Effector memory CD8-positive, alpha-beta T cell (primary cell): ENCODE measurements around the gene PADI2.
"Not testable (repeated sequence)": the region's sequence is repeated elsewhere in the genome, so short reads cannot be mapped to it uniquely, and the experiment has no call there.

Experiments
- ATAC-seq: fragments of 150-1000 bp; cut with Tn5 transposase; replicated peaks from 2 replicates; pipeline ENCODE4 v1.10.0; 2021; ENCODE audit warnings: mild to moderate bottlenecking, moderate library complexity
- DNase-seq, 3 experiments: peaks; one replicate each; pipeline ENCODE4 v3.0.0; 2021
- H3K27ac Mint-ChIP-seq, 2 donors: one replicate each; pipeline ENCODE4 v1.8.0; 2022; ENCODE audit warnings: mild to moderate bottlenecking in 2 of 2, mixed read lengths in 2 of 2, moderate library complexity in 2 of 2
- H3K27me3 Mint-ChIP-seq, 2 donors: one replicate each; pipeline ENCODE4 v1.8.0; 2022; ENCODE audit warnings: mixed read lengths in 2 of 2
- H3K36me3 Mint-ChIP-seq: one replicate; pipeline ENCODE4 v1.8.0; 2022; ENCODE audit warnings: mild to moderate bottlenecking, moderate library complexity, mixed read lengths; ENCODE audit not compliant: insufficient read depth
- H3K4me1 Mint-ChIP-seq, 2 donors: one replicate each; pipeline ENCODE4 v1.8.0; 2022; ENCODE audit warnings: low read depth in 2 of 2, mixed read lengths in 2 of 2
- H3K4me3 Mint-ChIP-seq, 2 donors: one replicate each; pipeline ENCODE4 v1.8.0; 2022; ENCODE audit warnings: mild to moderate bottlenecking in 2 of 2, mixed read lengths in 2 of 2, moderate library complexity in 2 of 2
- H3K9me3 Mint-ChIP-seq, 2 donors: one replicate each; pipeline ENCODE4 v1.8.0; 2022; ENCODE audit warnings: mixed read lengths in 2 of 2

Gene PADI2

DNA sequence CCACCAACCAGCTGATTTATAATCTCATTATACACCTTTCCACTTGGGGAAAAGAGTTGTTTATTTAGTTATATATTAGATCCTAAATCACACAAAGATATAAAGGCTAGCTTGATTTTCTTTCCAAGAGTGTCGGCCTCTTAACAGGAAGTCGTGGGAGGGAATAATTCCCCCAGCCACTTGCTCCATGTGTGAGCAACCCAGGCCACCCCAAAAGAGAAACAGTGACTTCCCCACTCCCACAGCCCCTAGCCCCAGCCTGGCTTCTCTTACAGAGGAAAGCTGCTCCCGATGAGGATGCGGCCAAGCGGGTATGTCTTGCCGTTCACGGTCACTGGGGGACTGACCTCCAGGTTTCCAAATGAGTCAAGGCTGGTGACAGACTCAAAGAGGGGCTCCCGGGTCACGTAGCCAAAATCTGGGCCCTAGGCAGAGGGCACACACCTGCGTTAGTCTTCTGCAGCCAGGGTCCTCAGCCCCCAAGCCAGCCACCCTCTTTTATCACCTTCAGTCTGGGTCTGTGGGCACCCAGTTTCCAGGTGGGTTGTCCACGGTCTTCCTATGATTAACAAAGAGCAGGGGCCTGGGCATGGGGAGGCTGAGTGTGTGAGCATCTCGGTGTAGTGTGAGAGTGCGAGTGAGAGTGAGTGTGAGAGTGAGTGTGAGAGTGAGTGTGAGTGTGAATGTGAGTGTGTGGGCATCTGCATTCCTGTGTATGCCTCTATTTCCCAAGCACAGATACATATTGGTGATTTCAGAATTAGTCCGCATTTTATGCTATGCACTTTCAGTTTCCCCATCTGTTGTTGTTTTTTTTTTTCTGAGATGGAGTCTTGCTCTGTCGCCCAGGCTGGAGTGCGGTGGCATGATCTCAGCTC lies 40.0 kb downstream of the PADI2 start:
- peak overlapping the region in 1 of 2 donors; percentile 3 for H3K27ac Mint-ChIP-seq
- H3K9me3 Mint-ChIP-seq = no peaks in the 10 kb centered on the region
- no peaks in the 10 kb centered on the region for H3K4me1 Mint-ChIP-seq
- peaks cover 6 to 19% of the 10 kb centered on the region in 2 donors for H3K27me3 Mint-ChIP-seq
- no peak overlapping the region for H3K4me3 Mint-ChIP-seq
- no peak for DNase-seq
- ATAC-seq = no peak
- H3K36me3 Mint-ChIP-seq = peaks cover 2% of the 10 kb centered on the region

DNA sequence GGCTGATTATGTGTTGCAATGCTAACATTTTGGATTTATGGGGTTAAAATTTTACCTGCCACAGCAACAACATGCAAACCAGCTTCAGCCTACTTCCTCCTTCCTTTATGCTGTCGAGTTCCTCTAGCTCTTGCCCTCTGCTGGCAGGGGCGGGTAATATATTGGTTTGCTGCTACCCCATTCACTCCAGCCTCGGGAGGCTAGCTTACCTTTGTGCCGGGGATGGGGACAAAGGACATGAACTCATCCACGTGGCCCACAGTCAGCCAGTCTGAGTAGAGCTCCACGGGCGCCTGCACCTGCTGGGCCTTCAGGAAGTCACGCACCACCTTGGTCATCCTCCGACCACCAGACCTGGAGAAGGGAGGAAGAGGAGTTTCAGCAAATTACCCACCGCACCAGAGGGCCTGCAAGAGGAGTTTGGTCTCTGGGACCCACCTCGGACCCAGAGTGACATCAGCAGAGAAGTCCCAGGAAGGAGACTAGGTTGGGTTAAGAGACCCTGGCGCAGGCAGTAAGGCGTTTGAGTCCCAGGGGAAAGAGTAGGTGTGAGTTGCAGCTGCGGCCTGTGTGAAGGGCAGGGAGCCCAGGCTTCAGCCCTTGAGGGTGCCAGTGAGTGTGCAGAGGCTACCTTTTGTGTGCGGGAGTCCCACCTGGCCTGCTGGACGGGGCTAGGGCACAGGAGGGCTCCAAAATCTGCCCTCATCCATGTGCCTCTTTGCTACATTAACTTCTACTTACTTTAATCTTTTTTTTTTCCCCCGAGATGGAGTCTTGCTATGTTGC lies 43.6 kb downstream of the PADI2 start:
- H3K27me3 Mint-ChIP-seq = no peaks in the 10 kb centered on the region
- H3K4me1 Mint-ChIP-seq = no peaks in the 10 kb centered on the region
- peak overlapping the region in 1 of 2 donors; percentile 72 for H3K27ac Mint-ChIP-seq
- no peak for ATAC-seq
- DNase-seq = peak in 1 of 3 experiments; percentile 9
- H3K9me3 Mint-ChIP-seq = no peaks in the 10 kb centered on the region
- H3K36me3 Mint-ChIP-seq = peaks cover 2% of the 10 kb centered on the region
- no peak overlapping the region for H3K4me3 Mint-ChIP-seq

DNA sequence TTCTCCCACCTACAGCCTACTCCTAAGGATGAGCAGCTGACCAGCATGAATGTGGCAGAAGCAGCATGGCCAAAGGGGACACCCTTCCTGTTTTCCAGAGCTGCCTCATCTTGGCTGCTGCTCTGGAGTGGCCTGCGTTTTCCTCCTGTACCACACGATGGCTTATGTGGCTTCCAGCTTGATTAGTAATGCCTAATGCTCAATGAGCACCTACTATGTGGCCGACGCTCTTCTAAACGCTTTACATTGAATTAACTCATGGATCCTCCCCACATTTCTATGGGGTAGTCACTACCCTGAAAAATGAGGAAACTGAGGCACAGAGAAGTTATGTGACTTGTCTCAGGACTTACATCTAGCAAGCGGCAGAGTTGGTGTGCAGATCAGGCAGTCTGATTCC lies 47.5 kb downstream of the PADI2 start:
- H3K27me3 Mint-ChIP-seq = no peaks in the 10 kb centered on the region
- no peak for ATAC-seq
- no peaks in the 10 kb centered on the region for H3K36me3 Mint-ChIP-seq
- no peaks in the 10 kb centered on the region for H3K4me1 Mint-ChIP-seq
- no peak for DNase-seq
- H3K9me3 Mint-ChIP-seq = no peaks in the 10 kb centered on the region
- H3K27ac Mint-ChIP-seq = no peak overlapping the region
- H3K4me3 Mint-ChIP-seq = no peak overlapping the region

DNA sequence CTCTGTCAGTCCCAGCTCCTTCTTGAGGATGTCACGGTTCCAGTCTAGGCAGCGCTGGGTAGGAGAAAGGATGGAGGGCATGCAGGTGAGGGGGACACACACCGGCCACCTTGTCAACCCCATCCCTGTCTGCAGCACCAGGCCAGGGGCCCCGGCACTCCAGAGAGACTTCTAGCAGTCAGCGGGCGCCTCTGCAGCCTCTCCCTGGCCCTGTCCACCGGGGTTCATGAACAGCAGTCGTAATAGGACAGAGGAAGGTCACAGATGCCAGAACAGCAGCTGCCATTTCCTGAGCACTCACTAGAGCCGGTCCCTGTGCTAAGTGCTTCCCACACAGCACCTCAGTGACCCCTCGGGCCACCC lies 49.1 kb downstream of the PADI2 start:
- Mint-ChIP-seq H3K9me3 (no peaks in the 10 kb centered on the region), H3K36me3 (no peaks in the 10 kb centered on the region), H3K27me3 (no peaks in the 10 kb centered on the region), H3K27ac (no peak overlapping the region), H3K4me1 (no peaks in the 10 kb centered on the region), H3K4me3 (no peak overlapping the region)
- DNase-seq = no peak
- no peak for ATAC-seq

DNA sequence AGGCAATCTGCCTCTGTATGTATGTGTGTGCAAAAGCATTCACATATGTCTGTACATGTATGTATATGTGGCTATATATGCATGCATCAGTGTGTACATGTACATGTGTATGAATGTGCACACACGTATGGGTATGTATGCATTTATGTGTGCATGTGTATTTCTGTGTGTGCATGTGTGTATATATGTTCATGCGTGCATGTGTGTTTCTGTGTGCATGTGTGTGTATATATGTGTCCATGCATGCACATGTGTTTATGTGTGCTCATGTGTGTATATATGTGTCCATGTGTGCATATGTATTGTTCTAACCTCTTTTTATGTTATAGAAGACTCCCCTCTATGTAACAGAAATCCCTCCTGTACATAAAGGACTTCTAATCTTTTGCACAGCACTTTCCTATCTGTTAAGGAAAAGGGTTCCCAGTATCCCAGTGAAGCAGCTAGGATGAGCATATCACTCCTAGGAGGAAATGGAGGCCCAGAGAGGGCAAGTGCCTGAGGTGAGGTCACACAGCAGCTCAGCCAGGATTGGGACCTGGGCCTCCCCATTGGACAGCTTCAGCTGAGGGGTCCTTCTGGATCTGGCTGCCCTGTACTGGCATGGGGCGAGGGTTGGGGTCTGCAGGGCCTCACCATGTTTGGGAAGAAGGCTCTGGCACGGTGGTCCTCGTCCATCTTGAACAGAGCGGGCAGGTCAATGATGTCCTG lies 49.6 kb downstream of the PADI2 start:
- no peaks in the 10 kb centered on the region for H3K27me3 Mint-ChIP-seq
- no peak for DNase-seq
- no peaks in the 10 kb centered on the region for H3K4me1 Mint-ChIP-seq
- no peaks in the 10 kb centered on the region for H3K9me3 Mint-ChIP-seq
- ATAC-seq = no peak
- no peak overlapping the region for H3K4me3 Mint-ChIP-seq
- H3K36me3 Mint-ChIP-seq = no peaks in the 10 kb centered on the region
- H3K27ac Mint-ChIP-seq = no peak overlapping the region

DNA sequence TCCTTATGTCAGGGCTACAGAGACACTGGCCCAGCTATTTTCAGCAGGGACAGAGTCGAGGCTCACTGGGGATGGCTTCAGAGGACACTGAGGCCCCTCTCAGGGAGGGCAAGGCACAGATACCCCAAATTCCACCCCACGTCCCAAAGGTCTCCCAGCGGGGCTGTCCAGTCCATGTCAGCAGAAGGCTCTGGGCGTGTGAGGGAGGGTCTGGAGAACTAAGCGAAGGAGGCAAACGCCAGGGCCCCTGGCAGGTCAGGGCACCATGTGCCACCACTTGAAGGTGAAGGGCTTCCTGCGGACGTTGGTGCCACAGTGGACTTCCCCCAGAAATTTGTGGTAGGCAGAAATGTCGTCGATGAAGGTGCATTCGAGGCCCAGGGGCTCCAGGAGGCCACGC lies 50.5 kb downstream of the PADI2 start:
- Mint-ChIP-seq H3K4me1 (no peaks in the 10 kb centered on the region), H3K27me3 (no peaks in the 10 kb centered on the region), H3K36me3 (no peaks in the 10 kb centered on the region), H3K27ac (no peak overlapping the region), H3K4me3 (no peak overlapping the region), H3K9me3 (no peaks in the 10 kb centered on the region)
- ATAC-seq (no peak), DNase-seq (no peak)

DNA sequence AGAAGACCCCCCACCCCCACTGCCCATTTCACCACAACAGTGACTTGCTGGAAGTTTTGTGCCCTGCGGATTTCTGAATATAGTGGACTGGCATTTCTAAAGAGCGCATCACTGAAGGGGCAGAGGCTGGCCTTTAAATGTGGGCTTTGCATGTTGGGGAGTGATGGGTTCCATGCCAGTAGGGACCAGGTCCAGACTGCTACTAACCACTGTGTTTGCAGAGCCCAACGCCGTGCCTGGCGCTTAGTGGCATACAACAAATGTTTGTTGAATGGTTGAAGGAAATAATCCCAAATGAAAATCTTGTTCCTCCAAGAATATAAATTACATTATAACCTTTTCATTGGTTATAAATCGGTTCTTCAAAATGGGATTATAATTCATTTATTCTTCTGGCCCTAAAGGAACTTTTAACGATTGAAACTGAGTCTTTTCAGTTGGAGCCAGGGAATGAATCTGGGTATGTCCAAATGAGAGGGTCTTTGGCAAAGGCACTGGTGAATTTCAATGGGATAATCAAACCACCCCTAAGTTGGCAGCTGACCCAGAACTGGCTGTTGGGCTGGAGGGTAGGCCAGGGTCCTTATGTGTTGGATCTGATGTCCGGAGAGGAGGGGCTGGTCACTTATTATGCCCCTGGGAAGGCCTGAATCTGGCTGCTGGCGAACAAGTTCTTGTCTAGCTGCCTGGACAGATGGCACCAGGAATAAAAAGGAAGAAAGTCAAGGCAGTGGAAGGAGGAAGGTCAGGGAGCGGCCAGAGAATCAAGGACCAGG lies 51.6 kb downstream of the PADI2 start:
- no peak for DNase-seq
- no peaks in the 10 kb centered on the region for H3K9me3 Mint-ChIP-seq
- no peaks in the 10 kb centered on the region for H3K4me1 Mint-ChIP-seq
- no peaks in the 10 kb centered on the region for H3K36me3 Mint-ChIP-seq
- no peak for ATAC-seq
- no peak overlapping the region for H3K27ac Mint-ChIP-seq
- no peak overlapping the region for H3K4me3 Mint-ChIP-seq
- H3K27me3 Mint-ChIP-seq = no peaks in the 10 kb centered on the region

DNA sequence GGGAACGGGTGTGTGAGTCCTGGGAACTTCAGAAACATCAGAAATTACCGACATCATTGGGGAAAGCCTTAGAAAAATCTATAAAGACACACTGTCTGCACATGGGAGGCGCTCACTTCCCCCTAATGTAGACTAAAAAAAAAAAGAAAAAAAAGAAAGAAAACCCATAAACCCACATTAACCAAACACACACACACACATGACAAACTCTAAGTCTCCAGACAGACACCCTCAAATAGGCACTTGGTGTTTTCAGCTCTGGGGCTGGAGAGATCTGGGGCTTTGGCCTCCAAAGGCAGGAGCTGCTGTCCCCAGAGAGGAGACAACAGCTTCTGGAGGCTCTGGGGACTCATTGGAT lies 52.2 kb downstream of the PADI2 start:
- no peaks in the 10 kb centered on the region for H3K9me3 Mint-ChIP-seq
- no peaks in the 10 kb centered on the region for H3K4me1 Mint-ChIP-seq
- no peak for DNase-seq
- no peak for ATAC-seq
- H3K36me3 Mint-ChIP-seq = no peaks in the 10 kb centered on the region
- peaks cover 1 to 3% of the 10 kb centered on the region in 2 donors for H3K27me3 Mint-ChIP-seq
- no peak overlapping the region for H3K27ac Mint-ChIP-seq
- H3K4me3 Mint-ChIP-seq = no peak overlapping the region

DNA sequence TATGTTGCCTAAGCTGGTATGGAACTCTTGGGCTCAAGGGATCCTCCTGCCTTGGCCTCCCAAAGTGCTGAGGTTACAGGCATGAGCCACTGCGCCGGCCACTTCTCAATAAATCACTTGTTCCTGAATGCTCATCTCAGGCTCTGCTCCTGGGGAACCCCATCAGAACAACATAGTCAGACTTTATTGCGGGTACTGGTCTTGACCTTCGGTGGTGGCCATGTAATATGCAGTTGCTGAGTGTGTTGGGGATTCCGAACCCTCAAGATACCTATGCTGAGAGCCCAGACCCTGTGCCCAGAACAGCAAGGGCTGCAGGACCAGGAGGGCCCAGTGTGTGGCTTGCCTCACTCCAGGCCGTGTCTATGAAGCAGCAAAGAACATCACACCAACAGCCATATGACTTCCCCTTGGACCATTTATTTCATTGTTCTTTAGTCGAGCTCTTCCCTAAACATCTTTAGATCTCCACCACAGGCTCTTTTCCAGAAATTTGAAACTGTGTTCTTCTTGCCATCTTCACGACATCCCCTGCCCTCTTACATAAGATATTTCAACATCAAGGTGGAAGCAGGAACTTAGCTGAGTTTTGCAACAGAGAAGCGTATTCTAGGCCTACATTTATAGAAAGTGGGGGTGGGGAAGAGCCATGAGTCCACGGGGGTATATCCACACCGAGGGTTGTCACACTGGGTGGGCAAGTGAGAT lies 52.7 kb downstream of the PADI2 start:
- no peak for DNase-seq

DNA sequence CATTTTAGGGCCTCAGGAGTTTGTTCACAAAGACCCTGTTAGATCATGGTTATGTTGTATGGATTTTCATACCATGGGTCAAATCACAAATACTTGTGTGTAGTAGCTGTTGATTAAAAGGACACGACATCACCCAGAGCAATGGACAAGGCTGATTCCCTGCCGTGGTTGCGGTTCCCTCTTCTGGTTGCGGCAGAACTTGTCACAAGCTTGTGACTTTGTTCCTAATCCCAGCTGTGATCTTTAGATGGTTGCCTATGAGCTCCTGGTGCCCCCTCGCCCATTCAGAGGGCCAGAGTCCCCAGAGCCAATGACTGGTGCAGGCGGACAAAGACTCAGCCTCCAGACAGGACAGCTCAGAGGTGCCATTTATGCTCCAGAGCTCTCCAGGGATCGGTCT lies 53.6 kb downstream of the PADI2 start:
- no peak for DNase-seq
- no peak overlapping the region for H3K27ac Mint-ChIP-seq
- ATAC-seq = no peak
- no peaks in the 10 kb centered on the region for H3K4me1 Mint-ChIP-seq
- no peaks in the 10 kb centered on the region for H3K36me3 Mint-ChIP-seq
- peaks cover 8 to 10% of the 10 kb centered on the region in 2 donors for H3K27me3 Mint-ChIP-seq
- H3K9me3 Mint-ChIP-seq = no peaks in the 10 kb centered on the region
- no peak overlapping the region for H3K4me3 Mint-ChIP-seq

More for the DNA sequence above, 52.7 kb downstream of the PADI2 start:
- Mint-ChIP-seq H3K9me3 (no peaks in the 10 kb centered on the region), H3K27ac (no peak overlapping the region), H3K4me1 (no peaks in the 10 kb centered on the region), H3K4me3 (no peak overlapping the region), H3K27me3 (peaks cover 6 to 8% of the 10 kb centered on the region in 2 donors), H3K36me3 (no peaks in the 10 kb centered on the region)
- ATAC-seq = no peak

DNA sequence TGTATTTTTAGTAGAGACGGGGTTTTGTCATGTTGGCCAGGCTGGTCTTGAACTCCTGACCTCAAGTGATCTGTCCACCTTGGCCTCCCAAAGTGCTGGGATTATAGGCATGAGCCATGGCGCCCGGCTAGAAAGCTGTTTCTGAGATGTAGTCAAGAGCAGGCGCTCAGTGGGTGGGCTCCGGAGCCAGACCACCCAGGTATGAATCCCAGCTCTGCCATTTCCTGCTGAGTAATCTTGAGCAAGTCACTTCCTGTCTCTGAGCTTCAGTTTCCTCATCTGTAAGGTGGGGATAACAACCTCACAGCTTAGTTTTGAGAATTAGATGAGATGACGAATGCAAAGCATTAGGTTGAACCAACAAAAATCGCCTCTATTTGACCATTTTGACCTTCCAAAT lies 56.5 kb downstream of the PADI2 start:
- H3K27me3 Mint-ChIP-seq = peaks cover 8 to 19% of the 10 kb centered on the region in 2 donors
- H3K4me1 Mint-ChIP-seq, ATAC-seq: not testable (repeated sequence)

DNA sequence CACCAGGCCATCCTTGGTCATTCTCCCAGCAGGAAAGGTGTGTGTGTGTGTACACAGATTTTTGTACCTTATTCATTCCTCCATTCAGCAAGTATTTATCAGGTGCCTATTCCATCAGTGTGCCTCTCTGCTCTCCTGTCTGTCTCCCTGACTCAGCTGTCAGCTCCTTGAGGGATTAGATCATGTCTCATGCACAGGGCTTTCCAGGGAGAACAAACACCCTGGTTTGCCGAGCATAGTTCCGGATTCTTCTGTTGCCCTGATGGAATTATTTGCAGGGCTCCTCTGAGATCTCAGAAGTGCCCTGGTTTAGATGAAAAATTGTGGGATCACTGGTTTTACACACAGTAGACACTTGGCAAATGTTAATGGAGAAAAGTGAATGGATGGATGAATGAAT lies 57.4 kb downstream of the PADI2 start:
- H3K27me3 Mint-ChIP-seq = peaks cover 8 to 19% of the 10 kb centered on the region in 2 donors
- ATAC-seq (no peak), DNase-seq (no peak)
- H3K4me1 Mint-ChIP-seq = peaks cover 0 to 2% of the 10 kb centered on the region in 2 donors
- no peaks in the 10 kb centered on the region for H3K36me3 Mint-ChIP-seq
- no peak overlapping the region for H3K4me3 Mint-ChIP-seq
- no peak overlapping the region for H3K27ac Mint-ChIP-seq
- no peaks in the 10 kb centered on the region for H3K9me3 Mint-ChIP-seq

More for the DNA sequence above, 56.5 kb downstream of the PADI2 start:
- not testable (repeated sequence) for H3K9me3 Mint-ChIP-seq, H3K27ac Mint-ChIP-seq, H3K36me3 Mint-ChIP-seq, H3K4me3 Mint-ChIP-seq, DNase-seq
